Upper lobe of right lung (tissue), 1 donor: ENCODE results near the gene ATP2B1. TPM values are rescaled to one million over a fixed set of nuclear protein-coding genes. Genes with fewer than 3 reads are reported as not detected.
"Not testable (repeated sequence)": the region's sequence is repeated elsewhere in the genome, so short reads cannot be mapped to it uniquely, and the experiment has no call there.

Experiments
- ATAC-seq: fragments of 200-7000 bp; cut with Tn5 transposase; one replicate; pipeline ENCODE4 v1.9.1; 2020; ENCODE audit warnings: mild to moderate bottlenecking, moderate library complexity
- DNase-seq: peaks from one replicate; pipeline ENCODE4 v3.0.0-alpha.2; 2020
- H3K27ac ChIP-seq: fragments of 200-600 bp; one replicate; pipeline ENCODE4 v1.8.0; 2022
- H3K27me3 ChIP-seq: fragments of 200-600 bp; one replicate; pipeline ENCODE4 v1.8.0; 2022; ENCODE audit warnings: mild to moderate bottlenecking
- H3K36me3 ChIP-seq: fragments of 200-600 bp; one replicate; pipeline ENCODE4 v1.8.0; 2022
- H3K4me1 ChIP-seq: fragments of 200-600 bp; one replicate; pipeline ENCODE4 v1.8.0; 2022
- H3K4me3 ChIP-seq: fragments of 200-600 bp; one replicate; pipeline ENCODE4 v1.8.0; 2022; ENCODE audit warnings: mild to moderate bottlenecking
- H3K9me3 ChIP-seq: fragments of 200-600 bp; one replicate; pipeline ENCODE4 v1.8.0; 2022
- intact Hi-C: fragments of 100-400 bp; cut with DNase I; formaldehyde crosslinking; loops from one replicate; pipeline ENCODE4 v1.11.0; 2022
- long read RNA-seq: library from polyadenylated mRNA; unstranded; transcript quantifications from one replicate; pipeline ENCODE4 v2.0.0, GENCODE V29; 2021
- total RNA-seq: library from RNA; stranded (reverse); fragmentation: NEBNext Ultra II Directional; extraction: Animal tissue kit (Norgen Biotek cat#: 25700); gene quantifications from one replicate; pipeline ENCODE4 v1.2.1, GENCODE V29; 2021
- TF ChIP-seq, protein P1 (sequence below): fragments of 200-600 bp; IDR thresholded peaks from one replicate; pipeline ENCODE4 v1.8.0; 2022; ENCODE audit warnings: antibody characterized with exemption
- donor health status: DM: no; HTN: yes; CAD: no; lungs with severe emphysema.

Gene ATP2B1
- 46.6 TPM for total RNA-seq
- long read RNA-seq, full-length matches to known transcripts, result 8 of 53 reads
- long read RNA-seq, partial matches to known transcripts, result 29 of 53 reads
- long read RNA-seq, other reads (novel, unspliced or antisense), result 16 of 53 reads

DNA sequence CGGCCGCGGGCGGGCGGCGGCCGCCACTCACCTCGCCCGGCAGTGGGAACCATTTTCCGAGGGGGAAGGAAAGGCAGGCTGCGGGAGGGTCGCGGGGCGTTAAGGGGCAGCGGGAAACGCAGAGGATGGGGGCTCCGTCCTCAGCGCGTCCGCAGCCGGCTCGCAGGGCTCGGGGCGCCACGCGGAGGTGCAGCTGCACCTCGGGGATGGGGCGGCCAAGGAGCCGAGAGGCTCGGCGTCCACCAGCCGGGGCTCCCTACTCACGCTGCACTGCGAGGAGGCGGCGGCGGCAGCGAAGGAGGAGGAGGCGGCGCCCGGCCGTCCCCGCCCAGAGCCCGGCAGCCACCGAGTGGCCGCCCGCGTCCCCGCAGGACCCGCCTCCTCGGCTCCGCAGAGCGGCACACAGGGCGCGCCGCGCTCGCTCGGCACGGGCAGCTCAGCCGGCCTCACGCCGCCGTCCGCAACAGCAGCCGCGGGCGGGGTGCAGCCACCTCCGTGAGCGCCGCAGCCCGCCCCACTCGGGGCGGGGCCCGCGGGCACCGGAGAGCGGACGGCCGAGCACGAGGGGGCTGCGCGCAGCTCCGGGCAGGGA is at the start of gene ATP2B1:
Gene ATP2B1 (minus strand): TSS at position 274 of the 592 bp plus-strand sequence. CDS start 52,952 bp downstream, outside the sequence.
- ATAC-seq, result peak; percentile 87
- no peaks in the 10 kb centered on the region for H3K9me3 ChIP-seq
- TF ChIP-seq, protein P1, sequence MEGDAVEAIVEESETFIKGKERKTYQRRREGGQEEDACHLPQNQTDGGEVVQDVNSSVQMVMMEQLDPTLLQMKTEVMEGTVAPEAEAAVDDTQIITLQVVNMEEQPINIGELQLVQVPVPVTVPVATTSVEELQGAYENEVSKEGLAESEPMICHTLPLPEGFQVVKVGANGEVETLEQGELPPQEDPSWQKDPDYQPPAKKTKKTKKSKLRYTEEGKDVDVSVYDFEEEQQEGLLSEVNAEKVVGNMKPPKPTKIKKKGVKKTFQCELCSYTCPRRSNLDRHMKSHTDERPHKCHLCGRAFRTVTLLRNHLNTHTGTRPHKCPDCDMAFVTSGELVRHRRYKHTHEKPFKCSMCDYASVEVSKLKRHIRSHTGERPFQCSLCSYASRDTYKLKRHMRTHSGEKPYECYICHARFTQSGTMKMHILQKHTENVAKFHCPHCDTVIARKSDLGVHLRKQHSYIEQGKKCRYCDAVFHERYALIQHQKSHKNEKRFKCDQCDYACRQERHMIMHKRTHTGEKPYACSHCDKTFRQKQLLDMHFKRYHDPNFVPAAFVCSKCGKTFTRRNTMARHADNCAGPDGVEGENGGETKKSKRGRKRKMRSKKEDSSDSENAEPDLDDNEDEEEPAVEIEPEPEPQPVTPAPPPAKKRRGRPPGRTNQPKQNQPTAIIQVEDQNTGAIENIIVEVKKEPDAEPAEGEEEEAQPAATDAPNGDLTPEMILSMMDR, result no peak
- peak; percentile 95 for DNase-seq
- peaks cover 11% of the 10 kb centered on the region for H3K4me1 ChIP-seq
- intact Hi-C loops, result no loop called here
- peak within 1 kb of the TSS; percentile 96 for H3K27ac ChIP-seq
- peak within 1 kb of the TSS; percentile 89 for H3K4me3 ChIP-seq
- H3K36me3 ChIP-seq, result no peaks in the 10 kb centered on the region
- H3K27me3 ChIP-seq, result no peaks in the 10 kb centered on the region

DNA sequence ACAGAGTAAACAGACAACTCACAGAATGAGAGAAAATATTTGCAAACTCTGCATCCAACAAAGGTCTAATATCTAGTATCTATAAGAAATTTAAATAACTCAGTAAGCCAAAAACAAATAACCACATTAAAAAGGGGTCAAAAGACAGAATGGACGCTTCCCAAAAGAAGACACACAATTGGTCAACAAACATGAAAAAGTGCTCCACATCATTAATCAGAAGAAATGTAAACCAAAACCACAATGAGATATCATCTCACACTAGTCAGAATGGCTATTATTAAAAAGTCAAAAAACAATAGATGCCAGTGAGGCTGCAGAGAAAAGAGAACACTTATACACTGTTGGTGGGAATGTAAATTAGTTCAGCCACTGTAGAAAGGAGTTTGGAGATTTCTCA is 49.3 kb upstream of the ATP2B1 start:
- H3K36me3 ChIP-seq, H3K27me3 ChIP-seq, H3K27ac ChIP-seq, H3K4me3 ChIP-seq, ATAC-seq, H3K9me3 ChIP-seq, H3K4me1 ChIP-seq, DNase-seq, intact Hi-C loops: not testable (repeated sequence)

DNA sequence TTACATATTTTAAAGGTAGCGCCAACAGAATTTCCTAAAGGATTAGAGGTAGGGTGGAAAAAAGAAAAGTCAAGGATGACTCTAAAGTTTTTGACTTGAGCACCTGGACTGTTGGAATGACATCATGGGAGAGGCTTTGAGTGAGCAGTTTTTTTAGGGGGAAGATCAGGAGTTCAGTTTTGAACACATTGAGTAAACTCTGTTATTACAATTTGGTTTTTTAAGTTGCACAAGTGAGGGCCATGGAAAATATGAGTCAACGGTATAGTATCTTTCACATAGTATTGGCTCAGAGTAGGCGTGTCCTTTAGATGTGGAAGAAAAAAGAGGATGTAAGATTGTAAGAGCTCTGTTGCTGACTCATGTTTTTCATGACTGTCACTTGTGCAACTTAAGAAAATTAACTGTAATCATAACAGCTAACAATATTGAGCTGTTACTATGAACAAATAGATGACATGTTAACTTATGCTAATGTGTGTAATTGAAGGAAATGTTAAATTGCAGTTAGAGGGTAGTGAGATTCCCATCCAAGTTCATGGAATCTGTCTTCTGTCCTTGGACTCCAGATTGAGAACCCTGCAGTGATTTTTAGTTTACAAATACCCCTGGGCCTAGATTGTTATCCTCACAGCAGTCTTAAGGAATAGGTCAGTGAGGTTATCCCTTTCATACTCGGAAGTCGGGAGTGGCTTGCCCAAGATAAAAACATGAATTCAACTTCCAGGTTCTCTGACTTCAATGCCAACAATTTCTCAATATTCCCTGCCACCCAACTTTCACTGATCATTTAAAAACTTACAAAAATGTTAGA is 48.2 kb upstream of the ATP2B1 start:
- ATAC-seq (peak; percentile 83), DNase-seq (no peak)
- no peaks in the 10 kb centered on the region for H3K9me3 ChIP-seq
- no peaks in the 10 kb centered on the region for H3K4me1 ChIP-seq
- H3K4me3 ChIP-seq, result no peak overlapping the region
- TF ChIP-seq, protein P1, result no peak
- no peaks in the 10 kb centered on the region for H3K36me3 ChIP-seq
- H3K27me3 ChIP-seq, result no peaks in the 10 kb centered on the region
- intact Hi-C loops, result no loop called here
- peak overlapping the region; percentile 43 for H3K27ac ChIP-seq

DNA sequence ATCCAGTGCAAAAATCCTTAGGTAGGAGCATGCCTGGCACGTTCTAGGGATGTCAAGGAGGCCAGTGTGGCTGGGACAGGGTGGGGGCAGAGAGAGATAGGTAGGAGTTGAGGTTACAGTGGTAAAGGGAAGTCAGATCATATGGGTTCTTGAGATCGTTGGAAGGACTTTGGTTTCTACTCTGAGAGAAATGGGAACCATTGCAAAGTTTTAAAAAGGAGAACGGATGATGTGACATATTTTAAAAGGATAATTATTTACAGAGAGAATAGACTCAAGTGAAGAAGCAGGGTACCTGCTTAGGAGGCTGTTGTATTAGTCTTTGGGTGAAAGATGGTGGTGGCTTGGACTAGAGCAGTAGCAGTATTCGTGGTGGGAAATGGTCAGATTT is 47.6 kb upstream of the ATP2B1 start:
- no peak overlapping the region for H3K27ac ChIP-seq
- no peaks in the 10 kb centered on the region for H3K27me3 ChIP-seq
- ATAC-seq (peak; percentile 72), DNase-seq (no peak)
- no peak overlapping the region for H3K4me3 ChIP-seq
- H3K9me3 ChIP-seq, result no peaks in the 10 kb centered on the region
- TF ChIP-seq, protein P1, result no peak
- no peaks in the 10 kb centered on the region for H3K36me3 ChIP-seq
- H3K4me1 ChIP-seq, result no peaks in the 10 kb centered on the region
- intact Hi-C loops, result no loop called here

DNA sequence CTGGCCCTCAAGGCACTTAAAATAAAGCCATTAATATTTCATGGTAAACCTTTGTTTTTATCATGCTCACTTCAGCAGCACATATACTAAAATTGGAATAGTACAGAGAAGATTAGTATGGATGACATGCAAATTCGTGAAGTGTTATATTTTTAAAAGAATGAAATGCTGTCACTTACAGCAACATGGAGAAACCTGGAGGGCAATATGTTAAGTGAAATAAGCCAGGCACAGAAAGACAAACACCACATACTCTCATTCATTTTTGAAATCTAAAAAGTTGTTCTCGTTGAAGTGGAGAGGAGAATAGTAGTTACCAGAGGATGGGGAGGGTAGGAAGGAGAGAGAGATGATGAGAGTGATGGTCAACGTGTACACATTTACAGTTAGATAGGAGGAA is 45.4 kb upstream of the ATP2B1 start:
- intact Hi-C loops, result no loop called here
- DNase-seq, result no peak

More for the DNA sequence above, 45.4 kb upstream of the ATP2B1 start:
- Histone ChIP-seq H3K27ac (no peak overlapping the region), H3K4me3 (no peak overlapping the region), H3K36me3 (no peaks in the 10 kb centered on the region), H3K4me1 (no peaks in the 10 kb centered on the region), H3K9me3 (no peaks in the 10 kb centered on the region), H3K27me3 (no peaks in the 10 kb centered on the region)
- ATAC-seq, result no peak
- TF ChIP-seq, protein P1, result no peak
